Heart left ventricle (tissue), 13 donors: Measurements from ENCODE around the gene DPH3.

Source experiments
- CTCF ChIP-seq, 12 donors: fragments of 200-600 bp; sonication (generic) in 4 of 12; IDR thresholded peaks; one replicate each; pipeline versions ENCODE4 v1.5.0 to v1.8.0; 2018 to 2022; ENCODE audit warnings: antibody characterized with exemption in 12 of 12, mild to moderate bottlenecking in 5 of 12
- POLR2A ChIP-seq, 2 donors: fragments of 450-650 bp; IDR thresholded peaks; one replicate each; pipeline ENCODE4 v1.6.1; 2017; ENCODE audit warnings: antibody characterized with exemption in 2 of 2, mild to moderate bottlenecking in 2 of 2, moderate library complexity in 2 of 2
- donor health status: ischemic (EF 13 %, LVEDD 7.1; RV severe dilation, severe dysfunction).
- donor health status: DM: no; HTN: yes; CAD: no.
- donor health status: DM: no; HTN: no; CAD: no.
- donor health status: ischemic (EF 25% LVEDD 6.9; RV normal size, moderate dysfunction).
- donor health status: ischemic (EF 25% LVEDD 5.7; RV mildly dilated, moderate dysfunction).
- donor health status: ischemic (EF 35%, LVEDD 5.7; RV mildly dilated, moderate dysfunction).
- donor health status: nonischemic (EF 11% LVEDD 7.7; RV severe dilation, severe dysfunction).
- donor health status: DM: yes; HTN: yes; CAD: no.
- donor health status: PGD.
- donor health status: ischemic (EF 29% LVEDD 5.4; RV normal size, mild dysfunction).
- donor health status: nonischemic (EF 23%, LVEDD 6.1; RV moderate dilation, normal function).

GRCh38 chr3:16297997-16298885, 33.5 kb upstream of the DPH3 start:
- TF ChIP-seq POLR2A (IDR thresholded peaks at IDR 0.05) (no peak), CTCF (IDR thresholded peaks at IDR 0.05) (no peak)
